Measurements from ENCODE around the gene CMTM8. TPM values are rescaled to one million over a fixed set of nuclear protein-coding genes. Genes with fewer than 3 reads are reported as not detected.

The CMTM8 gene
- total RNA-seq, 2 experiments from 2014 or later, result 6.1 to 7.5 TPM

GRCh38 chr3:32200992-32201758 is 37.3 kb upstream of the CMTM8 start:
- H3K4me3 Mint-ChIP-seq, result no peak overlapping the region
- H3K27me3 ChIP-seq (ENCODE audit: control insufficient read depth in 1 of 2, insufficient read depth in 2 of 2, low read length in 2 of 2), result peaks cover 0 to 2% of the 10 kb centered on the region in 2 experiments
- POLR2A ChIA-PET, result no interaction called here
- no peaks in the 10 kb centered on the region for H3K9me3 ChIP-seq (ENCODE audit: control insufficient read depth in 1 of 2, insufficient read depth in 1 of 2, low read length in 2 of 2)
- H3K4me1 ChIP-seq (ENCODE audit: insufficient read depth, low read length), result no peaks in the 10 kb centered on the region
- H3K27ac Mint-ChIP-seq, result no peak overlapping the region
- no peak for TF ChIP-seq CTCF (IDR thresholded peaks at IDR 0.05)
- H3K9me3 Mint-ChIP-seq, result no peaks in the 10 kb centered on the region
- H3K4me1 Mint-ChIP-seq (ENCODE audit: low read depth), result no peaks in the 10 kb centered on the region
- no peak overlapping the region for H3K4me3 ChIP-seq (ENCODE audit: low read length)
- CTCF ChIA-PET, result no interaction called here
- H3K27ac ChIP-seq (ENCODE audit: low read depth in 1 of 2, low read length in 2 of 2), result no peak overlapping the region
- no peaks in the 10 kb centered on the region for H3K36me3 Mint-ChIP-seq (ENCODE audit: low read depth)
- H3K36me3 ChIP-seq (ENCODE audit: insufficient read depth, low read length), result no peaks in the 10 kb centered on the region
- H3K27me3 Mint-ChIP-seq, result peaks cover 12% of the 10 kb centered on the region
- ATAC-seq (ENCODE audit: poor library complexity) (no peak), DNase-seq (no peak)
- intact Hi-C loops (cut with DNase I, micrococcal nuclease), result no loop called here

- Mint-ChIP-seq H3K9me3 (no peaks in the 10 kb centered on the region), H3K4me3 (no peak overlapping the region), H3K27ac (no peak overlapping the region), H3K27me3 (peaks cover 6% of the 10 kb centered on the region), H3K4me1 (ENCODE audit: low read depth) (no peaks in the 10 kb centered on the region), H3K36me3 (ENCODE audit: low read depth) (no peaks in the 10 kb centered on the region)
- CTCF ChIA-PET, result no interaction called here
- H3K27me3 ChIP-seq (ENCODE audit: control insufficient read depth in 1 of 2, insufficient read depth in 2 of 2, low read length in 2 of 2), result no peaks in the 10 kb centered on the region
- intact Hi-C loops (cut with DNase I, micrococcal nuclease), result no loop called here
- no peaks in the 10 kb centered on the region for H3K9me3 ChIP-seq (ENCODE audit: control insufficient read depth in 1 of 2, insufficient read depth in 1 of 2, low read length in 2 of 2)
- no peaks in the 10 kb centered on the region for H3K4me1 ChIP-seq (ENCODE audit: insufficient read depth, low read length)
- no peak overlapping the region for H3K4me3 ChIP-seq (ENCODE audit: low read length)
- H3K27ac ChIP-seq (ENCODE audit: low read depth in 1 of 2, low read length in 2 of 2), result no peak overlapping the region
- POLR2A ChIA-PET, result no interaction called here
- DNase-seq, result no peak
- no peak for TF ChIP-seq CTCF (IDR thresholded peaks at IDR 0.05)
- no peaks in the 10 kb centered on the region for H3K36me3 ChIP-seq (ENCODE audit: insufficient read depth, low read length)
- no peak for ATAC-seq (ENCODE audit: poor library complexity)
Observed at GRCh38 chr3:32202496-32202895, 36.0 kb upstream of the CMTM8 start.

- H3K27ac ChIP-seq (ENCODE audit: low read depth in 1 of 2, low read length in 2 of 2), result no peak overlapping the region
- Mint-ChIP-seq H3K4me1 (ENCODE audit: low read depth) (no peaks in the 10 kb centered on the region), H3K36me3 (ENCODE audit: low read depth) (no peaks in the 10 kb centered on the region), H3K9me3 (no peaks in the 10 kb centered on the region), H3K27me3 (peaks cover 6% of the 10 kb centered on the region), H3K27ac (no peak overlapping the region), H3K4me3 (no peak overlapping the region)
- H3K4me3 ChIP-seq (ENCODE audit: low read length), result no peak overlapping the region
- ATAC-seq (ENCODE audit: poor library complexity) (no peak), DNase-seq (no peak)
- H3K27me3 ChIP-seq (ENCODE audit: control insufficient read depth in 1 of 2, insufficient read depth in 2 of 2, low read length in 2 of 2), result no peaks in the 10 kb centered on the region
- H3K9me3 ChIP-seq (ENCODE audit: control insufficient read depth in 1 of 2, insufficient read depth in 1 of 2, low read length in 2 of 2), result no peaks in the 10 kb centered on the region
- no peaks in the 10 kb centered on the region for H3K36me3 ChIP-seq (ENCODE audit: insufficient read depth, low read length)
- ChIA-PET POLR2A (interaction anchor here (1.1 kb wide), 1 partner anchor 35 kb away, joined by 3 read pairs; the partner anchor contains the start of gene CMTM8), CTCF (no interaction called here)
- H3K4me1 ChIP-seq (ENCODE audit: insufficient read depth, low read length), result no peaks in the 10 kb centered on the region
- intact Hi-C loops (cut with DNase I, micrococcal nuclease), result no loop called here
- no peak for TF ChIP-seq CTCF (IDR thresholded peaks at IDR 0.05)
Observed at GRCh38 chr3:32203854-32204253, 34.6 kb upstream of the CMTM8 start.
